ENCODE results near the gene TMEM87B.

DNA sequence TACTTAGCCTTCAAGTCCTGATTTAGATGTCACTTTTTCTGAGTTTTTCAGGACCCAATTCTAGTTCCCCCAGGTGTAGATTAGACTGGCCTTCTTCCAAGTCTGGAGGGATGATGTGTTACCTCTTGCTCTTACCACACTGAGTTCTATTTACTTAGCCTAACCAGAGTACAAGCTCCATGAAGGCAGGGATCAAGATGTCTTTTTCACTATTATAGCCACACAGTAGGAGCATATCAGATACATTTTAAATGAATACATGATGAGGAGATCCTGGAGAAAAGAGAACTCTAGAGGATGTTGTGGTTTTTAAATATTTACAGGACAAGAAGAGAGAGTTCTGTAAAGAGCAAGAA, 30.3 kb downstream of the TMEM87B start:
- TF ChIP-seq, protein P1, sequence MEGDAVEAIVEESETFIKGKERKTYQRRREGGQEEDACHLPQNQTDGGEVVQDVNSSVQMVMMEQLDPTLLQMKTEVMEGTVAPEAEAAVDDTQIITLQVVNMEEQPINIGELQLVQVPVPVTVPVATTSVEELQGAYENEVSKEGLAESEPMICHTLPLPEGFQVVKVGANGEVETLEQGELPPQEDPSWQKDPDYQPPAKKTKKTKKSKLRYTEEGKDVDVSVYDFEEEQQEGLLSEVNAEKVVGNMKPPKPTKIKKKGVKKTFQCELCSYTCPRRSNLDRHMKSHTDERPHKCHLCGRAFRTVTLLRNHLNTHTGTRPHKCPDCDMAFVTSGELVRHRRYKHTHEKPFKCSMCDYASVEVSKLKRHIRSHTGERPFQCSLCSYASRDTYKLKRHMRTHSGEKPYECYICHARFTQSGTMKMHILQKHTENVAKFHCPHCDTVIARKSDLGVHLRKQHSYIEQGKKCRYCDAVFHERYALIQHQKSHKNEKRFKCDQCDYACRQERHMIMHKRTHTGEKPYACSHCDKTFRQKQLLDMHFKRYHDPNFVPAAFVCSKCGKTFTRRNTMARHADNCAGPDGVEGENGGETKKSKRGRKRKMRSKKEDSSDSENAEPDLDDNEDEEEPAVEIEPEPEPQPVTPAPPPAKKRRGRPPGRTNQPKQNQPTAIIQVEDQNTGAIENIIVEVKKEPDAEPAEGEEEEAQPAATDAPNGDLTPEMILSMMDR (IDR thresholded peaks at IDR 0.05; ENCODE audit: poor library complexity, severe bottlenecking), result no peak
- TF ChIP-seq POLR2AphosphoS5 (IDR thresholded peaks at IDR 0.05), result no peak
- TF ChIP-seq, protein P2, sequence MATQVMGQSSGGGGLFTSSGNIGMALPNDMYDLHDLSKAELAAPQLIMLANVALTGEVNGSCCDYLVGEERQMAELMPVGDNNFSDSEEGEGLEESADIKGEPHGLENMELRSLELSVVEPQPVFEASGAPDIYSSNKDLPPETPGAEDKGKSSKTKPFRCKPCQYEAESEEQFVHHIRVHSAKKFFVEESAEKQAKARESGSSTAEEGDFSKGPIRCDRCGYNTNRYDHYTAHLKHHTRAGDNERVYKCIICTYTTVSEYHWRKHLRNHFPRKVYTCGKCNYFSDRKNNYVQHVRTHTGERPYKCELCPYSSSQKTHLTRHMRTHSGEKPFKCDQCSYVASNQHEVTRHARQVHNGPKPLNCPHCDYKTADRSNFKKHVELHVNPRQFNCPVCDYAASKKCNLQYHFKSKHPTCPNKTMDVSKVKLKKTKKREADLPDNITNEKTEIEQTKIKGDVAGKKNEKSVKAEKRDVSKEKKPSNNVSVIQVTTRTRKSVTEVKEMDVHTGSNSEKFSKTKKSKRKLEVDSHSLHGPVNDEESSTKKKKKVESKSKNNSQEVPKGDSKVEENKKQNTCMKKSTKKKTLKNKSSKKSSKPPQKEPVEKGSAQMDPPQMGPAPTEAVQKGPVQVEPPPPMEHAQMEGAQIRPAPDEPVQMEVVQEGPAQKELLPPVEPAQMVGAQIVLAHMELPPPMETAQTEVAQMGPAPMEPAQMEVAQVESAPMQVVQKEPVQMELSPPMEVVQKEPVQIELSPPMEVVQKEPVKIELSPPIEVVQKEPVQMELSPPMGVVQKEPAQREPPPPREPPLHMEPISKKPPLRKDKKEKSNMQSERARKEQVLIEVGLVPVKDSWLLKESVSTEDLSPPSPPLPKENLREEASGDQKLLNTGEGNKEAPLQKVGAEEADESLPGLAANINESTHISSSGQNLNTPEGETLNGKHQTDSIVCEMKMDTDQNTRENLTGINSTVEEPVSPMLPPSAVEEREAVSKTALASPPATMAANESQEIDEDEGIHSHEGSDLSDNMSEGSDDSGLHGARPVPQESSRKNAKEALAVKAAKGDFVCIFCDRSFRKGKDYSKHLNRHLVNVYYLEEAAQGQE (IDR thresholded peaks at IDR 0.05; ENCODE audit: borderline replicate concordance), result no peak
- TF ChIP-seq MXI1 (conservative IDR thresholded peaks at IDR 0.05; ENCODE audit: poor library complexity, severe bottlenecking), result no peak
- TF ChIP-seq RAD21 (conservative IDR thresholded peaks at IDR 0.05), result no peak
- TF ChIP-seq EP300 (conservative IDR thresholded peaks at IDR 0.05; ENCODE audit: poor library complexity, severe bottlenecking), result no peak
- no peak for TF ChIP-seq EZH2 (IDR thresholded peaks at IDR 0.05; ENCODE audit: borderline replicate concordance, insufficient read depth, low read length, poor library complexity, severe bottlenecking)
- no peak for TF ChIP-seq SMC3 (conservative IDR thresholded peaks at IDR 0.05; ENCODE audit: poor library complexity)

All from neural cell (in vitro differentiated cells).